Large intestine (tissue), 12 donors: Measurements from ENCODE around the gene CST2. TPM values are rescaled to one million over a fixed set of nuclear protein-coding genes. Genes with fewer than 3 reads are reported as not detected.
"Not testable (repeated sequence)": the region's sequence is repeated elsewhere in the genome, so short reads cannot be mapped to it uniquely, and the experiment has no call there.

Experiments
- DNase-seq, 2 donors: peaks; one replicate each; pipeline versions ENCODE4 v3.0.0 to v3.0.0-alpha.2; 2013
- H3K27ac ChIP-seq: one replicate; pipeline ENCODE4 v1.5.1; 2013; ENCODE audit warnings: low read length
- H3K27me3 ChIP-seq: 2 replicates; pipeline ENCODE4 v1.6.1; 2013; ENCODE audit warnings: low read length; ENCODE audit not compliant: control insufficient read depth, insufficient read depth
- H3K36me3 ChIP-seq: 2 replicates; pipeline ENCODE4 v1.6.1; 2013; ENCODE audit warnings: low read length; ENCODE audit not compliant: control insufficient read depth, insufficient read depth
- H3K4me1 ChIP-seq: one replicate; pipeline ENCODE4 v1.6.1; 2013; ENCODE audit warnings: low read length; ENCODE audit not compliant: control insufficient read depth, insufficient read depth
- H3K4me3 ChIP-seq: one replicate; pipeline ENCODE4 v1.5.1; 2013; ENCODE audit warnings: low read length
- H3K9me3 ChIP-seq: one replicate; pipeline ENCODE4 v1.6.1; 2013; ENCODE audit warnings: mild to moderate bottlenecking, low read depth, low read length, moderate library complexity; ENCODE audit not compliant: control insufficient read depth
- WGBS: methylation state at CpG from one replicate; pipeline ENCODE4 v1.1.5; 2013; ENCODE audit warnings: low lambda C conversion rate; ENCODE audit not compliant: insufficient coverage; 5-methylcytosine and 5-hydroxymethylcytosine counted together
- long read RNA-seq, 11 donors: transcript quantifications; one replicate each; lab custom pipeline, GENCODE V29; 2026
- polyA plus RNA-seq: library from polyadenylated mRNA; unstranded; fragments of 120-200 nt; gene quantifications from one replicate; pipeline ENCODE4 v1.2.1, GENCODE V29; 2013

The CST2 gene, protein sequence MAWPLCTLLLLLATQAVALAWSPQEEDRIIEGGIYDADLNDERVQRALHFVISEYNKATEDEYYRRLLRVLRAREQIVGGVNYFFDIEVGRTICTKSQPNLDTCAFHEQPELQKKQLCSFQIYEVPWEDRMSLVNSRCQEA
- polyA plus RNA-seq = 0.07 TPM
- long read RNA-seq, donor 1 = 0 reads
- long read RNA-seq, donor 2 = 0 reads
- long read RNA-seq, donor 3 = 0 reads
- long read RNA-seq, donor 4 = 0 reads
- long read RNA-seq, donor 5 = 0 reads
- long read RNA-seq, donor 6 = 0 reads
- long read RNA-seq, donor 7 = 0 reads
- long read RNA-seq, donor 8 = 0 reads
- long read RNA-seq, donor 9 = 0 reads
- long read RNA-seq, donor 10 = 0 reads
- long read RNA-seq, donor 11 = 0 reads

DNA sequence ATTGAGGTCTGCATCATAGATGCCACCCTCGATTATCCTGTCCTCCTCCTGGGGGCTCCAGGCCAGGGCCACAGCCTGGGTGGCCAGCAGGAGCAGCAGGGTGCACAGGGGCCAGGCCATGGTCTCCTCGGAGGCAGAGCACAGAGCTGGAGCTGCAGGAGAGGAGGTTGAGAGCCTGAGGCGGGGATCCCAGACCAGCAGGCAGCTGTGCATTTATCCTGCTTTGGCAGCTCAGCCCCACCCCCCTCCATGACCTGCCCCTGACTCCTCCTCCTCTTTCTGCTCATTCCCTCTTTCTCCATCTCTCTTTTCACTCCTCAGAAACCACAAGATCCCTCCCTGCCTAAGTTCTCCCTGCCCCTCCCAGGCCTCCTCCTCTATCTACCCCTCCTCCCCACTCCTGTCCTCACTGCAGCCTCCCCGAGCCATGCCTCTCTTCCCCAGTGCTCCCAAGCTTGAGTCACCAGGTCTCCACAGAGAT lies at the start of gene CST2:
TSS of gene CST2 (minus strand) at position 189 of the 481 bp plus-strand sequence. CDS start at position 120, 69 bp downstream.
- no peak within 1 kb of the TSS for H3K27ac ChIP-seq
- DNase-seq = no peak
- H3K4me1 ChIP-seq = no peaks in the 10 kb centered on the region
- no peaks in the 10 kb centered on the region for H3K9me3 ChIP-seq
- no peak within 1 kb of the TSS for H3K4me3 ChIP-seq
- H3K36me3 ChIP-seq = no peaks in the 10 kb centered on the region
- WGBS = no CpG with 5 or more reads among the region's 4 CpGs
- H3K27me3 ChIP-seq = no peaks in the 10 kb centered on the region

DNA sequence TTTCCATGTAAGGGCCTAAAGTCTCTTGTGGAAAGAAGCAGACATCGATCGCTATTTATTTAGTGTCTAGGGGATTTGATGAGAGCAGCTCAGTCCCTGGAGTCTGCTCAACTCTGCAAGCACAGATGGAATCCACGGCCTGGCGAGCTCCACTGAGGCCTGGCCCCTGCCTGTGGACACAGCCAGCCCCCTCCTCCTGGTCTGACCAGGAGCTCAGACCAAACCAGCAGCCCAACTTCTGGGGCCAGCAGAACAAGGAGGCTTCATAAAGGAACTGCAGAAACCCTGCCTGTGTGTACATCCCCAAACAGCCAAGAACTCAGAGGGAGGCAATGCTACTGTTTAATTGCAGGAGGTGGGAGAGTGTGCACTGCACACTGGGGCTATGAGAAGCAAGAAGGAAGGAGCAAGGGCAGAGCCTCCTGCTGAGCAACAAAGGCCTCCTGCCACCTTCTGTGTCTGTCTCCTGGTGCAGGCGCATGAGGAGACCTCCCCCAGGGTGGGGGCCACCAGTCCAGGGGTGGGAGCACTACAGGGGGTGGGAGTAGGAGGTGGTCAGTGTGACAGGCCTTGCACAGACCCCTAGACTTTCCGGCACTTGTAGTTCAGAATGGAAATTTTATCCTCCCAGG lies 49.2 kb upstream of the CST2 start:
- Histone ChIP-seq H3K27ac (no peak overlapping the region), H3K4me1 (peaks cover 6% of the 10 kb centered on the region), H3K4me3 (no peak overlapping the region), H3K9me3 (no peaks in the 10 kb centered on the region), H3K36me3 (no peaks in the 10 kb centered on the region), H3K27me3 (no peaks in the 10 kb centered on the region)
- no peak for DNase-seq
- no CpG with 5 or more reads among the region's 6 CpGs for WGBS

DNA sequence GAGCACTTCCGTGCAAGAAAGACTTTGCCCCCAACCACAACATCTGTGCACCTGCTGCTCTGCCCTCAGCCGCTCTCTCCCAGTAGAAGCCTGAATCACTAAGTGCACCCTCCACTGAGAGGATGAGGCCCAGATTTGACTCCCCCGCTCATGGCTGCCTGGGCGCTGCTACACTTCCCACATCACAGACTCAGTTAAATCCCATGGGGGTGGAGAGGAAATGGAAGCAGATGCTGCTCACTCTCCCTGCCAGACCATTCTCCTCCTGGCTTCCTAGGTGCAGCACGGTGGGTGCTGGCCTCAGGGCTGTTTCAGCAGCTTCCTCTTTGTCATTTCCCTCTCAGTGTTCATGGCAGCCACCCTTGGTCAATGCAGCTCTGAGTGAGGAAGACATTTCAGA lies 48.2 kb upstream of the CST2 start:
- no CpG with 5 or more reads among the region's 5 CpGs for WGBS
- Histone ChIP-seq H3K9me3 (no peaks in the 10 kb centered on the region), H3K27me3 (no peaks in the 10 kb centered on the region), H3K4me1 (no peaks in the 10 kb centered on the region), H3K27ac (no peak overlapping the region), H3K36me3 (no peaks in the 10 kb centered on the region), H3K4me3 (no peak overlapping the region)
- DNase-seq = peak in 1 of 2 donors; percentile 32

GRCh38 chr20:23873370-23874015 lies 47.0 kb upstream of the CST2 start:
- Histone ChIP-seq H3K36me3 (no peaks in the 10 kb centered on the region), H3K4me1 (no peaks in the 10 kb centered on the region), H3K27me3 (no peaks in the 10 kb centered on the region), H3K9me3 (no peaks in the 10 kb centered on the region), H3K4me3 (no peak overlapping the region), H3K27ac (no peak overlapping the region)
- DNase-seq = no peak
- WGBS = no CpG with 5 or more reads among the region's 3 CpGs

DNA sequence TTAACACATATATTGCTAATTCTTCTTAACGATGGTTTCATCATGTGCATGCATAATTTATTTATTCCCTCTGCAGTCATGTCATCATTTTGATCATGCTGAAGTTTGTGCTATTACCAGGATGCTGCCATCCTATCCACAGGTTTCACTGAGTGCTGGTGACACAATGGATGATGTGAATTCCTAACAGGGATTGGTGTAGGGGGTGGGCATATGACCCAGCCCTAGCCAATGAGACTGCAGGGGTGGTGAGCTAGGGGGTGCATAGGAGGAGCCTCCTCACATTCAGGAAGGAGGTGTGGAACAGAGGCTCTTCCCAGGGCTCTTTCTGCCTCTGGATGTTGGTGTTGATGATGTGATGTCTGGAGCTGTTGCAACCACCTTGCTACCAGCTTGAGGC lies 45.5 kb upstream of the CST2 start:
- no peak overlapping the region for H3K27ac ChIP-seq
- H3K27me3 ChIP-seq = peaks cover 3% of the 10 kb centered on the region
- H3K4me3 ChIP-seq = no peak overlapping the region
- H3K9me3 ChIP-seq = no peaks in the 10 kb centered on the region
- H3K36me3 ChIP-seq = no peaks in the 10 kb centered on the region
- no peaks in the 10 kb centered on the region for H3K4me1 ChIP-seq
- no peak for DNase-seq
- 100% methylated on average over 1 of the region's 1 CpG for WGBS

DNA sequence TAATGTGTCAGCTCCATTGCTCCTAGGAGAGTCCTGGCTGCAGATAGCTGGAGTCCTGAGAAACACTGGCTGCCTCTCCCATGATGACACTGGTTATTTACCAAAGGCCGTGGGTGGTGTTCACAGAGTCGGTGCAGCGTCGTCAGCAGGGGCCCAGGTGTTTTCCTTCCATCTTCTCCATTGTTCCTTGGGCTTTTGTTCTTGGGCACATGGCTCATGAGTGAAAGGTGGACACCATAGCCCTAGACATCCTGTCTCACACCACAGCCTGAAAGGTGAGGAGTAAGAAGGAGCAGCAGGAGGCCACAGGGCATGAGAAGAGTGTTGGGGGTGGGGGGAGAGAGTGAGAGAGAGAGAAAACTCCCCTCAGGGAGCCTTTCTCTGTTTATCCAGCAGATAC lies 43.9 kb upstream of the CST2 start:
- Histone ChIP-seq H3K27ac (no peak overlapping the region), H3K36me3 (no peaks in the 10 kb centered on the region), H3K27me3 (peaks cover 6% of the 10 kb centered on the region), H3K4me1 (no peaks in the 10 kb centered on the region), H3K4me3 (no peak overlapping the region), H3K9me3 (no peaks in the 10 kb centered on the region)
- DNase-seq = no peak
- WGBS = no CpG with 5 or more reads among the region's 4 CpGs

DNA sequence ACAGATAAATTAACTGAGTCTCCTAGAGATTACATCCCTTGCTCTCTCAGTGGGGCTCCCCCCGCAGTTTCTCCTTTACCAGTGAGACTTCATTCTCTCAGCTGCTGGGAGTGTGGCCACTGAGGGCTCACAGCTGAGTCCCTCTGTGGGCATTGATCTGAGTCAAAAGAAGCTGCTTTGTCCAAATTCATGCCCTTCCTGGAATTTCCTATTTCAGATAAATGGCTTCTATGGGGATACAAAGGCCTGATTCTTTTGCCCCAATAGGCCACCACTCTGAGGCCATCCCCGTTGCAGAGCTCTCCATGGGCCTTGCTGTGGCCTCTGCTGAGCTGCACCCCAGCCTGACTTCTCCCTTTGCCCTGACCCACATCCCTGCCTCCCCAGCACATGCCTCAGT lies 43.0 kb upstream of the CST2 start:
- Histone ChIP-seq H3K27ac (no peak overlapping the region), H3K4me1 (no peaks in the 10 kb centered on the region), H3K9me3 (no peaks in the 10 kb centered on the region), H3K27me3 (peaks cover 6% of the 10 kb centered on the region), H3K36me3 (no peaks in the 10 kb centered on the region), H3K4me3 (no peak overlapping the region)
- whole genome bisulfite sequencing = no CpG with 5 or more reads among the region's 2 CpGs
- DNase-seq = no peak

DNA sequence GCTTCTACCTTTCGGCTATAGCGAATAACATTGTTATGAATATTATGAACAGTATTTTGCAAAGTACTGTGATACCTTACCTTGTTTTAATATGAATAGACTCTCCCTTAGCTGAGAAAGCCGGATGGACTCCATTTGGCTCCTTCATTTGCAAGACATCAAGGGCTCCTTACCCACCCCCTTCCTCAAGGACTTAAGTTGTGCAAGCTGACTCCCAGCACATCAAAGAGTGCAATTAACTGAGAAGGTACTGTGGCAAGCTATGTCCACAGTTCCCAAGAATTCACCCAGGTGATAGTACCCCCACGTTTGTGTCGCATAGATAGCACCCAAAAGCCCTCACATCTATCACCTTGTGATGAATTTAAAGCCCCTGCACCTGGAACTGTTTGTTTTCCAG lies 41.8 kb upstream of the CST2 start:
- Histone ChIP-seq H3K27me3 (peaks cover 6% of the 10 kb centered on the region), H3K4me1 (no peaks in the 10 kb centered on the region), H3K9me3 (no peaks in the 10 kb centered on the region), H3K4me3 (no peak overlapping the region), H3K27ac (no peak overlapping the region), H3K36me3 (no peaks in the 10 kb centered on the region)
- WGBS = 70% methylated on average over 2 of the region's 5 CpGs
- DNase-seq = no peak

- peaks cover 6% of the 10 kb centered on the region for H3K27me3 ChIP-seq
- no peaks in the 10 kb centered on the region for H3K9me3 ChIP-seq
- no peaks in the 10 kb centered on the region for H3K4me1 ChIP-seq
- H3K27ac ChIP-seq = no peak overlapping the region
- DNase-seq = no peak
- H3K36me3 ChIP-seq = no peaks in the 10 kb centered on the region
- no peak overlapping the region for H3K4me3 ChIP-seq
- WGBS = no CpG with 5 or more reads among the region's 9 CpGs
Observed at GRCh38 chr20:23867152-23867776, 40.7 kb upstream of the CST2 start.

DNA sequence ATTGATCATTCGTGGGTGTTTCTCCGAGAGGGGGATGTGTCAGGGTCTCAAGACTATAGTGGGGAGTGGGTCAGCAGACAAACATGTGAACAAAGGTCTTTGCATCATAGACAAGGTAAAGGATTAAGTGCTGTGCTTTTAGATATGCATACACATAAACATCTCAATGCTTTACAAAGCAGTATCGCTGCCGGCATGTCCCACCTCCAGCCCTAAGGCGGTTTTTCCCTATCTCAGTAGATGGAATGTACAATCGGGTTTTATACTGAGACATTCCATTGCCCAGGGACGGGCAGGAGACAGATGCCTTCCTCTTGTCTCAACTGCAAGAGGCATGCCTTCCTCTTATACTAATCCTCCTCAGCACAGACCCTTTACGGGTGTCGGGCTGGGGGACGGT lies 34.2 kb upstream of the CST2 start:
- H3K27ac ChIP-seq, H3K4me1 ChIP-seq, DNase-seq, H3K27me3 ChIP-seq, H3K36me3 ChIP-seq, H3K9me3 ChIP-seq, H3K4me3 ChIP-seq: not testable (repeated sequence)
- WGBS = no CpG with 5 or more reads among the region's 10 CpGs
